HepG2 (cell line): ENCODE data around the gene STUB1. TPM values are rescaled to one million over a fixed set of nuclear protein-coding genes. Genes with fewer than 3 reads are reported as not detected.
A peak's percentile ranks its signal among the peaks of the same experiment; 100 is the strongest.

Experiments
- AGO1 ChIP-seq: fragments of 200-400 bp; formaldehyde crosslinking; IDR thresholded peaks from 2 replicates; pipeline ENCODE4 v1.6.1; 2017; ENCODE audit warnings: mild to moderate bottlenecking, low read depth, low read length, moderate library complexity; ENCODE audit not compliant: poor library complexity, severe bottlenecking
- ARNTL ChIP-seq: sonication (generic); formaldehyde crosslinking; IDR thresholded peaks from 2 replicates; pipeline ENCODE4 v1.4.0; 2020; ENCODE audit warnings: mild to moderate bottlenecking, missing genetic modification reagents
- BORCS8-MEF2B ChIP-seq: sonication (generic); formaldehyde crosslinking; IDR thresholded peaks from 2 replicates; pipeline ENCODE4 v1.8.0; 2022; ENCODE audit warnings: mild to moderate bottlenecking, missing genetic modification reagents
- FOSL2 ChIP-seq: sonication (generic); formaldehyde crosslinking; IDR thresholded peaks from 2 replicates; pipeline ENCODE4 v1.4.0; 2020; ENCODE audit warnings: missing genetic modification reagents
- HOXA9 ChIP-seq: sonication (generic); formaldehyde crosslinking; IDR thresholded peaks from 2 replicates; pipeline ENCODE4 v1.8.1; 2022; ENCODE audit warnings: missing genetic modification reagents, mild to moderate bottlenecking, moderate library complexity, borderline replicate concordance
- KDM3A ChIP-seq: IDR thresholded peaks from 2 replicates; pipeline ENCODE4 v1.6.1; 2018; ENCODE audit warnings: low read depth, missing compliant biosample characterization
- KDM6A ChIP-seq: IDR thresholded peaks from 2 replicates; pipeline ENCODE4 v1.6.1; 2016; ENCODE audit warnings: low read depth
- KLF15 ChIP-seq: sonication (generic); formaldehyde crosslinking; IDR thresholded peaks from 2 replicates; pipeline ENCODE4 v1.8.1; 2023; ENCODE audit warnings: borderline replicate concordance, mild to moderate bottlenecking, inconsistent platforms, missing genetic modification reagents, mixed read lengths
- MTA1 ChIP-seq: sonication (generic); formaldehyde crosslinking; IDR thresholded peaks from 2 replicates; pipeline ENCODE4 v1.4.0; 2020; ENCODE audit warnings: missing genetic modification reagents, mild to moderate bottlenecking, borderline replicate concordance
- NFYC ChIP-seq: IDR thresholded peaks from 2 replicates; pipeline ENCODE4 v1.6.1; 2016; ENCODE audit warnings: missing genetic modification reagents, missing compliant biosample characterization
- NR2F1 ChIP-seq, 2 experiments: fragments of 450-650 bp in 1 of 2; formaldehyde crosslinking in 1 of 2; IDR thresholded peaks; 2 replicates each; pipeline versions ENCODE4 v1.5.0 to v1.6.1; 2016 to 2020; ENCODE audit warnings: mild to moderate bottlenecking in 1 of 2, missing compliant biosample characterization in 1 of 2, missing genetic modification reagents in 1 of 2, moderate library complexity in 1 of 2
- NRL ChIP-seq: sonication (generic); formaldehyde crosslinking; IDR thresholded peaks from 2 replicates; pipeline ENCODE4 v1.5.0; 2020; ENCODE audit warnings: missing genetic modification reagents, mild to moderate bottlenecking, moderate library complexity, borderline replicate concordance
- RFX3 ChIP-seq: IDR thresholded peaks from 2 replicates; pipeline ENCODE4 v1.6.1; 2016; ENCODE audit warnings: missing biosample characterization, missing genetic modification reagents
- RFXAP ChIP-seq: sonication (generic); formaldehyde crosslinking; IDR thresholded peaks from 2 replicates; pipeline ENCODE4 v1.4.0; 2020; ENCODE audit warnings: missing genetic modification reagents, borderline replicate concordance
- SOX13 ChIP-seq, 3 experiments: fragments of 450-650 bp in 1 of 3; sonication (generic) in 1 of 3; formaldehyde crosslinking in 1 of 3; IDR thresholded peaks in 2 of 3; conservative IDR thresholded peaks in 1 of 3; 2 replicates each; pipeline versions ENCODE4 v1.5.0 to v1.6.1; 2016 to 2020; ENCODE audit warnings: antibody characterized with exemption in 1 of 3, mild to moderate bottlenecking in 1 of 3, missing compliant biosample characterization in 1 of 3, missing genetic modification reagents in 1 of 3, moderate library complexity in 1 of 3
- TEAD3 ChIP-seq: optimal IDR thresholded peaks from 2 replicates; pipeline ENCODE3; 2016; ENCODE audit warnings: borderline replicate concordance
- WIZ ChIP-seq: sonication (generic); formaldehyde crosslinking; IDR thresholded peaks from 2 replicates; pipeline ENCODE4 v1.5.1; 2020; ENCODE audit warnings: mild to moderate bottlenecking, missing genetic modification reagents
- ZFP62 ChIP-seq: sonication (generic); formaldehyde crosslinking; IDR thresholded peaks from 2 replicates; pipeline ENCODE4 v1.4.0; 2020; ENCODE audit warnings: missing genetic modification reagents
- ZNF124 ChIP-seq: sonication (generic); formaldehyde crosslinking; IDR thresholded peaks from 2 replicates; pipeline ENCODE4 v1.4.0; 2020; ENCODE audit warnings: missing genetic modification reagents
- ZNF232 ChIP-seq: sonication (generic); formaldehyde crosslinking; IDR thresholded peaks from 2 replicates; pipeline ENCODE4 v1.4.0; 2020; ENCODE audit warnings: missing genetic modification reagents, borderline replicate concordance
- ZNF251 ChIP-seq: sonication (generic); formaldehyde crosslinking; IDR thresholded peaks from 2 replicates; pipeline ENCODE4 v1.9.0; 2021; ENCODE audit warnings: mild to moderate bottlenecking, missing genetic modification reagents
- ZNF761 ChIP-seq: sonication (generic); formaldehyde crosslinking; conservative IDR thresholded peaks from 2 replicates; pipeline ENCODE4 v1.4.0; 2020; ENCODE audit warnings: mild to moderate bottlenecking, missing genetic modification reagents
- polyA plus RNA-seq, 8 experiments: library from polyadenylated mRNA; depleted of rRNA in 3 of 8; stranded (reverse) in 7 of 8; unstranded in 1 of 8; fragments of >200 nt; fragmentation: Illumina TruSeq in 4 of 8; extraction: Trizol in 4 of 8; gene quantifications; 2 replicates each; pipeline versions ENCODE4 v1.2.1 to v1.2.3, GENCODE V29; 2011 to 2016; ENCODE audit warnings: low read depth in 4 of 8, missing spikeins in 1 of 8, mixed read lengths in 1 of 8; ENCODE audit not compliant: insufficient read depth in 1 of 8
- total RNA-seq, 5 experiments: library from RNA; depleted of rRNA; stranded (reverse); fragments of >200 nt; fragmentation: Illumina TruSeq; extraction: Trizol; gene quantifications; 2 replicates each; pipeline ENCODE4 v1.2.3, GENCODE V29; 2016; ENCODE audit warnings: low read depth in 1 of 5
- TF ChIP-seq, protein P1 (sequence below): sonication (generic); formaldehyde crosslinking; IDR thresholded peaks from 2 replicates; pipeline ENCODE4 v1.4.0; 2020; ENCODE audit warnings: mild to moderate bottlenecking, missing genetic modification reagents
- TF ChIP-seq, protein P2 (sequence below): IDR thresholded peaks from 2 replicates; pipeline ENCODE4 v1.6.1; 2016; ENCODE audit warnings: missing compliant biosample characterization, missing genetic modification reagents, borderline replicate concordance
- TF ChIP-seq, protein P3 (sequence below): sonication (generic); formaldehyde crosslinking; IDR thresholded peaks from 2 replicates; pipeline ENCODE4 v1.4.0; 2020; ENCODE audit warnings: missing genetic modification reagents, mild to moderate bottlenecking, borderline replicate concordance

STUB1 gene
- total and polyA plus RNA-seq, 2 of the 13 experiments (the other 11 are each of a cell fraction or from before 2014, with no cell fraction given): 52.9 to 78.2 TPM

DNA sequence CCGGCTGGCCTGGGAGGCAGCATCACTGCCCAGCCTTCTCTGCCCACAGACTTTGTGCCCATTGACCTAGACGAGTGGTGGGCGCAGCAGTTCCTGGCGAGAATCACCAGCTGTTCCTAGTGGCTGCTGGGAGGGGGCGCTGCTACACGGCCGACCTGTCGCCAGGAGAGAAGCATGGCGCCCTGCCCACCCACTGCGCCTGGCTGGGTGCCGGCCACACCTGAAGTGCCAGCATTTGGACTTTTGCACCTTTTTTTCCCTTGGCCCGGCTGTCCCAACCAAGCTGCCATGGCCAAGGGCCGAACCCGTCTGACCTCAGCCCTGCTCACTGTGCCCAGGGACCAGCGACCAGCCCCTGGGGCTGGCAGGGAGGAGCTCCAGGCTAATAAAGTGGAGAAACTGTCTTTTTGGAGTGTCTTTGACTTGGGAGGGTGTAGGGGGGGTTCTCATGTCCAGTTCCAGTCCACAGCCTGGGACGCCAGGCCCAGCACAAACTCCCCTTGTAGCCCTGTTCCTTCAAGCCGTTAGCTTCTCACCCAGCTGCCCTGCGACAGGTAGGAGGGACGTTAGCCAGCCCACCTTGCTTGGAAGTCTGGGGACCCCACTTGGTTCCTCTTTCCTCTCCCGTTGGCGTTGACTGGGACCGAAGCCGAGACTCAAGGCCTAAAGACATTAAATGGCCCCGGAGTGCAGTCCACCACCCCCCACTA, 32.0 kb upstream of the STUB1 start (continued):
- TF ChIP-seq HOXA9 (no peak), RFXAP (CRISPR knock-in tag) (no peak; the same call in 1 of the 2 replicates), TEAD3 (CRISPR knock-in tag) (peak; percentile 56), AGO1 (no peak), KDM6A (CRISPR knock-in tag) (no peak), KDM3A (no peak), KLF15 (CRISPR knock-in tag) (no peak), ZNF124 (CRISPR knock-in tag) (no peak), WIZ (no peak), SOX13 (IDR thresholded peaks at IDR 0.05) (no peak), SOX13 (CRISPR knock-in tag; conservative IDR thresholded peaks at IDR 0.05 in 1 of 2, IDR thresholded peaks at IDR 0.05 in 1 of 2) (no peak), BORCS8-MEF2B (CRISPR knock-in tag) (no peak), NRL (no peak), NR2F1 (CRISPR knock-in tag; IDR thresholded peaks at IDR 0.05) (no peak), ZNF251 (no peak), ZFP62 (no peak), ZNF232 (no peak), MTA1 (CRISPR knock-in tag) (no peak), FOSL2 (CRISPR knock-in tag) (no peak; the same call in 1 of the 2 replicates), ZNF761 (CRISPR knock-in tag) (no peak), ARNTL (CRISPR knock-in tag) (no peak), NFYC (CRISPR knock-in tag) (no peak), RFX3 (CRISPR knock-in tag) (no peak)
- TF ChIP-seq, protein P1, sequence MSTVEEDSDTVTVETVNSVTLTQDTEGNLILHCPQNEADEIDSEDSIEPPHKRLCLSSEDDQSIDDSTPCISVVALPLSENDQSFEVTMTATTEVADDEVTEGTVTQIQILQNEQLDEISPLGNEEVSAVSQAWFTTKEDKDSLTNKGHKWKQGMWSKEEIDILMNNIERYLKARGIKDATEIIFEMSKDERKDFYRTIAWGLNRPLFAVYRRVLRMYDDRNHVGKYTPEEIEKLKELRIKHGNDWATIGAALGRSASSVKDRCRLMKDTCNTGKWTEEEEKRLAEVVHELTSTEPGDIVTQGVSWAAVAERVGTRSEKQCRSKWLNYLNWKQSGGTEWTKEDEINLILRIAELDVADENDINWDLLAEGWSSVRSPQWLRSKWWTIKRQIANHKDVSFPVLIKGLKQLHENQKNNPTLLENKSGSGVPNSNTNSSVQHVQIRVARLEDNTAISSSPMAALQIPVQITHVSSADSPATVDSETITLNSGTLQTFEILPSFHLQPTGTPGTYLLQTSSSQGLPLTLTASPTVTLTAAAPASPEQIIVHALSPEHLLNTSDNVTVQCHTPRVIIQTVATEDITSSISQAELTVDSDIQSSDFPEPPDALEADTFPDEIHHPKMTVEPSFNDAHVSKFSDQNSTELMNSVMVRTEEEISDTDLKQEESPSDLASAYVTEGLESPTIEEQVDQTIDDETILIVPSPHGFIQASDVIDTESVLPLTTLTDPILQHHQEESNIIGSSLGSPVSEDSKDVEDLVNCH (CRISPR knock-in tag): no peak
- TF ChIP-seq, protein P2, sequence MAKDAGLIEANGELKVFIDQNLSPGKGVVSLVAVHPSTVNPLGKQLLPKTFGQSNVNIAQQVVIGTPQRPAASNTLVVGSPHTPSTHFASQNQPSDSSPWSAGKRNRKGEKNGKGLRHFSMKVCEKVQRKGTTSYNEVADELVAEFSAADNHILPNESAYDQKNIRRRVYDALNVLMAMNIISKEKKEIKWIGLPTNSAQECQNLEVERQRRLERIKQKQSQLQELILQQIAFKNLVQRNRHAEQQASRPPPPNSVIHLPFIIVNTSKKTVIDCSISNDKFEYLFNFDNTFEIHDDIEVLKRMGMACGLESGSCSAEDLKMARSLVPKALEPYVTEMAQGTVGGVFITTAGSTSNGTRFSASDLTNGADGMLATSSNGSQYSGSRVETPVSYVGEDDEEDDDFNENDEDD: peak; percentile 46; the same call in 1 of the 2 replicates
- TF ChIP-seq, protein P3, sequence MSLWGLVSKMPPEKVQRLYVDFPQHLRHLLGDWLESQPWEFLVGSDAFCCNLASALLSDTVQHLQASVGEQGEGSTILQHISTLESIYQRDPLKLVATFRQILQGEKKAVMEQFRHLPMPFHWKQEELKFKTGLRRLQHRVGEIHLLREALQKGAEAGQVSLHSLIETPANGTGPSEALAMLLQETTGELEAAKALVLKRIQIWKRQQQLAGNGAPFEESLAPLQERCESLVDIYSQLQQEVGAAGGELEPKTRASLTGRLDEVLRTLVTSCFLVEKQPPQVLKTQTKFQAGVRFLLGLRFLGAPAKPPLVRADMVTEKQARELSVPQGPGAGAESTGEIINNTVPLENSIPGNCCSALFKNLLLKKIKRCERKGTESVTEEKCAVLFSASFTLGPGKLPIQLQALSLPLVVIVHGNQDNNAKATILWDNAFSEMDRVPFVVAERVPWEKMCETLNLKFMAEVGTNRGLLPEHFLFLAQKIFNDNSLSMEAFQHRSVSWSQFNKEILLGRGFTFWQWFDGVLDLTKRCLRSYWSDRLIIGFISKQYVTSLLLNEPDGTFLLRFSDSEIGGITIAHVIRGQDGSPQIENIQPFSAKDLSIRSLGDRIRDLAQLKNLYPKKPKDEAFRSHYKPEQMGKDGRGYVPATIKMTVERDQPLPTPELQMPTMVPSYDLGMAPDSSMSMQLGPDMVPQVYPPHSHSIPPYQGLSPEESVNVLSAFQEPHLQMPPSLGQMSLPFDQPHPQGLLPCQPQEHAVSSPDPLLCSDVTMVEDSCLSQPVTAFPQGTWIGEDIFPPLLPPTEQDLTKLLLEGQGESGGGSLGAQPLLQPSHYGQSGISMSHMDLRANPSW (CRISPR knock-in tag): no peak
